ENCODE data around the gene BAAT. TPM values are rescaled to one million over a fixed set of nuclear protein-coding genes. Genes with fewer than 3 reads are reported as not detected.
"Not testable (repeated sequence)": the region's sequence is repeated elsewhere in the genome, so short reads cannot be mapped to it uniquely, and the experiment has no call there.

Gene BAAT
- total RNA-seq, 2 experiments from 2014 or later = 0.08 TPM; not detected in 1

DNA sequence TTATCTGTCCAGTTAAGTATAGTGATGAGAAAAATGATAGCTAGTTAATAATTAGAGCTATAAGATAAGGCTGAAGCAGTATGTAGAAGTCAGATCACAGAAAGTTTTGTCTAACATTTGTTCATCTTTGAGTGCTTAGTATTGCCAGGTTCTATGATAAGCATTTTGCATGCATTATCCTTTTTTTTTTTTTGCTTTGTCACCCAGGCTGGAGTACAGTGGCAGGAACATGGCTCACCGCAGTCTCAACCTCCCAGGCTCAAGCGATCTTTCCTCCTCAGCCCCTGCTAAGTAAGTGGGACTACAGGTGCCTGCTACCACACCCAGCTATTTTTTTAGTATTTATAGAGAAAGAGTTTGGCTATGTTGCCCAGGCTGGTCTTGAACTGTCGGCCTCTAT, 17.5 kb downstream of the BAAT start:
- ChIA-PET CTCF (no interaction called here), POLR2A (no interaction called here)

DNA sequence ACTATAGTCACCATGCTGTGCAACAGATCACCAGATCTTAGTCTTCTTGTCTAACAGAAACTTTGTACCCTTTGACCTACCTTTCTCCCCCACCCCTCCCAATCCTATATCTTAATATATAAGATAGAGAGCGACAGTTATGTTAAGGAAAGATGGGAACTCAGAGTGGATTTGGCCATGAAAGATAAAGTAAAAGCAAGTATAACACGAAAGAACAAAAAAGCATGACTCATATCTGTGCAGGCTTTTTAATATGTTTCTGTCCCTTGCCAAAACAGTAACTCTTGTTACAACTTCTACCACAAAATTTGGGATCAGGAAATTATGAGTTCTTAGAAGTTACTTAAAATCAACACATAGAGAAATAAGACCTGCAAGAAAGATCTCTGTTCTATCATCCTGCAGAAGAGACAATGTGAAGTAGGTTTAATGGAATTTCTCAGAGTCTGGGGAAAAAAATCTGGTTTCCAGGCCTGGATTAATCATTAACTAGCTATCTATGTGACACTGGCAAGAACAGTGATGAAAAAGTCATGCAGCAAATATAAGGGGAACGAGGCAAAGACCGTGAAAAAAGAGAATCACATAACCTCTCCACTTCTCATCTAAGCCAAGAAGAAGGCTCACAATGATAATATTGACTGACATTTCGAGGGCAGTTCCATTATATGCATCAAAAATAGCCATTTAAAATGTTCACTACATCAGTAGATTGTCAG, 18.6 kb downstream of the BAAT start:
- ChIA-PET POLR2A (no interaction called here), CTCF (no interaction called here)

DNA sequence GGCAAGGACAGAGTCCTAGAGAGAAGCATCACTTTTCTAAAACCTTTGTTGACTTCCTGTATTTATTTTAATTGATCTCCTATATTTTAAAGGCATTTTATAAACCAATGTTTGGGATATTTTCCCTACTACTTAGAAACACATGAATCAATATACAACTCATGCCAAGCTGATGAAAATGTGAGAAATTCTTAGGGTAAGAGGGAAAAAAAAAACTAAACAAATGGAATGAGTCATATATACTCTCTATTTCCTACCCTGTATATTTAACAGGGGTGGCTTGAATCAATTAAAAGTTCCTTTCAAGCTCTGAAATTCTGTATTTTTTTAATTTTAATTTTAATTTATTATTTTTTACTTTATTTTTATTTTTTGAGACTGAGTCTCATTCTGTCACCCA, 19.6 kb downstream of the BAAT start:
- POLR2A ChIA-PET = no interaction called here
- CTCF ChIA-PET = no interaction called here

DNA sequence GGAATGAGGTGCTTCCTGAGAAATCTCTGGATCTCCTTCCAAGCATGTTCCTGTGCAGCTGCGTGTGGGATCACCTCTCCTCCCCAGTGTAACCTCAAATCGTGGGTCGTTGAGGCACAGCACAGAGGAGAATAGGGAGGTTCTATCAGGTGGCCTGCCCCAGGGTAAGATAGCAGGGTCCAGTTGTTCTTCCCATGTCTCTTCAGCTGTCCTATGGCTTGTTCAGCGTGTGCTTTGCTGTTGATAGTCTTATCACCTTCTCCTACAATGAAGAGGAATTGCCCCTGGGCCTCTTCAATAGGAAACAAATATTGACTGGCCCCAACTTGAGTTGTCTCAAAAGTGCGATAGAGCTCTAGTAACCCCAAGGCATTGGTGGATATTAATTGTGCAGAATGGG, 22.4 kb downstream of the BAAT start:
- POLR2A ChIA-PET = no interaction called here

DNA sequence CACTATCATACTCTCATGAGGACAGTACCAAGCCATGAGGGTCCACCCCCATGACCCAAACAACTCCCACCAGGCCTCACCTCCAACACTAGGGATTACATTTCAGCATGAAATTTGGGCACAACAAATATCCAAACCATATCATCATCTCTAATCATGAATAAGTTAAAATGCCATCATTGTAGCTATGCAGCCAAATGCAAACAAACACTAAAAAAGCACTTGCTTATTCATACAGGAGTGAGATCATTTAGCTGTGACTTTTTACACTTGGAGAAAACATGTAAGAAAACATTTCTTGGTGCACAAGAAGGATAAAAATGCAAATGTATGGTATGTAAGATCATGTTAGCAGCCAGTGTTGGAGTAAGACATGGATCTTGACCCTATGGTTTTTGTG, 24.2 kb downstream of the BAAT start:
- ChIA-PET CTCF (no interaction called here), POLR2A (no interaction called here)

More for the DNA sequence above, 22.4 kb downstream of the BAAT start:
- CTCF ChIA-PET = no interaction called here

DNA sequence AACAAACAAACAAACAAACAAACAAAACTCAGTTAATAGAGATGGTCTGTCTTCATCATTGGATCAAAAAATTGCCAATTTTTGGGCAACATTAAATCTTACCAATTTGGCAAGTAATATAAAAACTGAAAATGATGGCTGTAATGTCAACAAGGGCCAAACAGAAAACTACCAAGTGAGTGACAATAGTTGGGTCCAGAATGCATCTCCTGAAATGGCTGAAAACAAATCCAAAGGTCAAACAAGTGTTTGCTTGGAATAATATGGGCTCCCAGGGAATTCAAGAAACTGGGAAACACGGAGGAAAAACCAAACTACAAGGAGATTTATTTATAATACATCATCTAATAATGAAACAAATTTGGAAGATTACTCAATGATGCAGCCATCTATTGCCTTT, 25.1 kb downstream of the BAAT start:
- ChIA-PET POLR2A (no interaction called here), CTCF (no interaction called here)

DNA sequence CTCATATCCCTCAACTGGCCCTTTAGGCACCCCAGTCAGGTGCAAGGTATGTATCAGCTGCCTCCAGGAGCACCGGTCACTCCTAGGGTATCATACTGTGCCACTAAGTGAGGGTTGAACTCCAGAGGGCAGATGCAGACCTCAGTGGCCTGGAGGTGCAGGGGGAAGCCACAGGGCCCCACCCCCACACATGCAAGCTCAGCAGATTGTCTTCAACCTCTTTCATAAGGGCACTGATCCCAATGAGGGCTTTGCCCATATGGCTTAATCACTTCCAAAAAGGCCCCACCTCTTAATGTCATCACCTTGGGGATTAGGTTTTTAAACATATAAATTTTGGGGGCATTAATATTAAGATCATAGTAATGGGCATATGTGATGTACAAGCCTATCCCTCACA, 28.2 kb downstream of the BAAT start:
- POLR2A ChIA-PET = no interaction called here

DNA sequence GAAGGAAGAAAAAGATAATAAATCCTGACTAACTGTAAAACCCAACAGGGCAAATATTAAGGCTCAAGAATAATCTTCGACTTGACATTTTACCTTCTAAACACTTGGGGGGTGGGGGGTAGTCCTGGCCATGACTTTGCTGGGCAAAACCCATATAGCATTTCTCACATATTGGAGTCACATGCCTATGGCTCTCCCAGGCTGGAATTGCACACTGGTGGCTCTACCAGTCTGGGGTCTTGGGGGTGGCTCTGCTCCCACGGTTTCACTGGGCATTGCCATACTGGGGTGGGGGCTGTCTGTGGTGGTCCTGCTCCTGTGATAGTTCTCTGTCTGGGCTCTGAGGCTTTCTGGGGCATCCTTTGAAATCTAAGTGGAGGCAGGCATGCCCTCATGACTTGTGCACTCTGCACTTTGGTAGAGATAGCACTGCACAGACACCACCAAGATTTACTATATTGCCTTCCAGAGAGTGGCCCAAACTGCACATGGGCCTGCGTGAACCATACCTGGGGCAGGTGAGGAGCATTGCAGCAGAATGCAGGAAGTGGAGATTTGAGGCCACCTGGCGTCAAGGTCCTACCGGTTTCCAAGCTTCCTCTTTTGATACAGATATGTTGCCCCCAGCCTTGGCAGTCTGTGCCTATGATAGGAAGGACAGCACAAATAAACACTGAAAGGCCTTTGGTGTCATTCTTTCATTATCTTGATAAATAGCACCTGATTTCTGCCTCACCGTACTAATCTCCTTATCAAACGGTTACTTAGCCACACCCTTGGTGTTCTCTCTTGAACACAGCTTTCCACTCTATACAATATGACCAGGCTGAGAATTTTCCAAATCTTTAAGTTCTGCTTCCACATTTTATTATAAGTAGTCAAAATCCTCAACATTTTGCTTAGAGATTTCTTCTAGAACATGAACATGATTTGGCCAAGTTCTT, 29.8 kb downstream of the BAAT start:
- CTCF ChIA-PET = interaction anchor here (1.3 kb wide), 1 partner anchor 19 kb away, joined by 3 read pairs; no protein-coding TSS in a partner anchor
- POLR2A ChIA-PET = no interaction called here

More for the DNA sequence above, 28.2 kb downstream of the BAAT start:
- CTCF ChIA-PET = no interaction called here

DNA sequence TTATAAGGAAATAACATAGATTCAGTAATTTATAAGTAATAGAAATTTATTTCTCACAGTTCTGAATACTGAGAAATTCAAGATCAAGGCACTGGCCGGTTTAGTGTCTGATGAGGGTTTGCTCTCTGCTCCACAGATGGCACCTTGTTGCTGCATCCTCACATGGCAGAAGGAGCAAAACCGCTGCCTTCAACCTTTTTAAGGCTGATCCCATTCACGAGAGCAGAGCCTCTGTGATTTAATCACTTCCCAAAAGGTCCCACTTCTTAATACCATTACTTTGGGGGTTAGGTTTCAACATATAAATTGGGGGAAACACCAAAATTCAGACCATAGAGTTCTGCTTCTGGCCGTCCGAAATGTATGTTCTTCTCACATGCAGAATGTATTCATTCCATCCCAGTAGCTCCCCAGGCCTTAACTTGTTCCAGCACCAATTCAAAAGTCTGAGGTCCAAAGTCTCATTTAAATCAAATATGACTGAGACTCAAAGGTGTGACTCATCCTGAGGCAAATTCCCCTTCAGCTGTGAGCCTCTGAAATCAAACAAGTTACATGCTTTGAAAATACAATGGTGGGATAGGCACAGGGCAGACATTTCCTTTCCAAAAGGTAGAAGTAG, 30.6 kb downstream of the BAAT start:
- CTCF ChIA-PET = no interaction called here
- POLR2A ChIA-PET = no interaction called here

DNA sequence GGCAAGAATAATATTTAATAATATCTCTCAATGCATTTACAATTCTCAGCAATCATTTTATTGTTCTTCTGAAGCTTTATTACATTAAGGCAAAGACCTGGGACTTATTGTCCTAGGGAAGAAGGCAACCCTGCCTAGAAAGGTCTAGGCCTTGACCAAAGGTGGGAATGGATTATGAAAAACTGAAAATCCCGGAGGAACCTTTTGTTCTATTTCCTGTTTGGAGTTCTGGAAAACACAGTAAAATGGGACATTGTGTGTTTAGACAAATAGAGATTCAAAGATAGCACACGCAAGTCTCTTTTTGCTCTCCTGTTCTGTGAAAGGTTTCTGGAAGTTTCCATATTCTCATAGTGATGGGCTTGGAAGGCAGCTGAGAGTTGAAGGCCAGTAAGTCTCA, 31.1 kb downstream of the BAAT start:
- CTCF ChIA-PET = no interaction called here
- POLR2A ChIA-PET = no interaction called here

DNA sequence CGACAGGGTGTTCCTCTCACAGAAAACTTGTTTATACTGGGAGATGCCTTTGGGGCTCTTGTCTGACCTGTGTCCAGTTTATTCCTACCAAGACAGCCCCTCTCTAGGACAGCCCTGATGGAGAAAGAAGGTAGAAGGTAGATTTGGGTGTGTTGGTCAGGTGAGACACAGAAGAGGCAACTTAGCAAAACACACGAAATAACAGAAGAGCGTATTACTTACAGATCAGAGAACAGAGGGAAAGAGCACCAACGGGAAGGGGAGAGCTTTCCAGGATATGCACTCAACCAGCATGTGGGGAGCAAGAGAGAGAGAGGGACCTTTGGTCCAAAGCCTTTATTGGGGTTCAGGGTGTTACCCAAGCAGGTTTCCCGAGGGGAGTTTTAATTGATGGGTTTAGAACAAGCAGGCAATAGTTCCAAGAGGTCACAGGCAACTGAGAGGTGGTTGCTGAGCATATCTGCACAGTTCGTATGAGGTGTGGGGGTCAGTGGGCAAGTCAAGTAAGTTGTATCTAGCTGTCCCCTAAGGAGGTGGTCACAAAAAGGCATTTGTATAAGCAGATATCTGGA, 31.8 kb downstream of the BAAT start:
- ChIA-PET CTCF (no interaction called here), POLR2A (no interaction called here)

DNA sequence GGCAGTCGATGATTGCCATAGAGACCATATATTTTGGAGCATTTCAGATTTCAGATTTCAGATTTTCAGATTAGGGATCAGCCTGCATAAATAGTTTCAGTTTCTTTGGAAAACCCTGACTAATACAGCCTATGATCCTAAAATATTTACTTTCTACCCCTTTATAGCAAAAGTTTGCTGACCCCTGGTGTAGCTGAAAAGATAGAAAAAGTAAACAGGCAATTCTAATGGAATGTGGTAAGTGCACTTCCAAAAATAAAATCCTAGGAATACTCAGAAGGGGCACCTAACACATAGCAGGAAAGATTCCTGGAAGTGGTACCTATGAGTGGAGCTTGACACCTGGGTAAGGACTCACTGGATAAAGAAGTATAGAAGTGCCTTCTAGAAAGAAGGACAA, 34.5 kb downstream of the BAAT start:
- POLR2A ChIA-PET = no interaction called here

DNA sequence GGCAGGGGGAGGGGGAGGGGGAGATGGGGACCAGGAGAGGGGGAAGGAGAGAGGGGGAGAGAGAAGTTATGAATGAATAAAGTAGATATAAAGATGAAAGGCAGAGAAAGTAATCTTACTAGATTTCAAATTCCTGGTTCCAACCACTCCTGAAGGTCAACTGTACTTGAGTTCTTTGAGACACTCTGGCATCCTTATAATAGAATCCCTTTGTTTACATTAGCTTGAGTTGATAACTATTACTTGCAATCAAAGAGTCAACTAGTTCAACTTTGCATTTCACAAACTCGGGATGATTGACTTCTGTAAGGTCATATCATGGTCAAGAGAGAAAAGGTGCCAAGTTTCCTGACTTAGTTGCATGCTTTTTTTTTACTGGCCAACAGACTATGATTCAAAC, 42.2 kb downstream of the BAAT start:
- CTCF ChIA-PET = no interaction called here
- POLR2A ChIA-PET = no interaction called here

More for the DNA sequence above, 34.5 kb downstream of the BAAT start:
- CTCF ChIA-PET = no interaction called here

DNA sequence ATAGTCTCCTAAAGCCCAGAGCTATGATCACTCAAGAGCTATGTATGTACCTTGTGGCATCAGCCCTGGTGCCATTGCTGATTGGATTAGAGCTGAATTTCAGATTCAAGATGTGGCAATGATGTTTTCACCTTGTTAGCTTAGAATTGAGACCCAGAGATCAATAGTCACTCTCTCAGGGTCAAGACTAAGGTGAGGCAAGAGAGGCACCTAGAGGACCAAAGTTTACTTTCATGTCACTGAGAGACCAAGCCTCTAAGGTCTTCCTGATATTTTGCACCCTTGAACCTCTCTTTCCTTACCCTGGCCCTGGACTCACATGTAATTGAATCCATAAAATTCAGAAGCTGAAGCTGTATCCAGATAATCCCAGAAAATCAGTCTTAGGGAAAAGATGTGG, 42.8 kb downstream of the BAAT start:
- ChIA-PET POLR2A (no interaction called here), CTCF (no interaction called here)

DNA sequence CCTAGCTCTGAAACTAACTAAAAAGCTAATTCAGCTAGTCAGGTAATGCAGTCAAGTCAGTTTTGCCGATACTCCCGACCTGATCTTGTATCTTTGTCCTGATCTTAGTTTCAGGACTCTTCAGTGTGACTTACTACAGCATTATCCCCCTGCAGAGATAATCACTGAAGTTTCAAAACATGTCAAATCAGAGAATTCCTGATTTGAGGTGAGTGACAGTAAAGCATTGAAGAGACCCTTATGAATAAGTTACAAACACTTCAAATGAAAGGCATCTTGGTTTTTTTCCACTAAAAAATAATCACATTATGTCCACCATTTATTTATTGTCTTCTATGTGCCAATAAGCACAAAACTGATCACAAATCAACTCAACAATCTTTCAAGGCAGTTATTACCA, 47.6 kb downstream of the BAAT start:
- POLR2A ChIA-PET = no interaction called here

DNA sequence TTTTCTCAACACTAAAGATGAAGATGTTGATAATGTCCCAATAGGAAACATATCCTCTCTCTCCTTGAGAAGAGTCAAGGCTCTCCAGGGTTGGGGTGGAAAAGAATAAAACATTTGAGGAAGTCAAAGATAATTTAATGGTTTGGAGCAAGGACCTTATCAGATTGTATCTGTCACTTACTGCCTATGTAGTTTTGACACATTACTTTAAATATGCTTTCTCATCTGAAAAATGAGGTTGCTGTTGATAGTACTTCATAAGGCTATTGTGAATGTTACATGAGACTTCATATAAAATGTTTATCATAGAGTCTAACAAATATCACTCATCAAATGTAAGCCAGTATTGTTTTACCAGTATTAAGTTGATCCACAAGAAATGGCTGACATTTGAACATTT, 48.7 kb downstream of the BAAT start:
- CTCF ChIA-PET = no interaction called here
- POLR2A ChIA-PET = no interaction called here

More for the DNA sequence above, 47.6 kb downstream of the BAAT start:
- CTCF ChIA-PET = no interaction called here

DNA sequence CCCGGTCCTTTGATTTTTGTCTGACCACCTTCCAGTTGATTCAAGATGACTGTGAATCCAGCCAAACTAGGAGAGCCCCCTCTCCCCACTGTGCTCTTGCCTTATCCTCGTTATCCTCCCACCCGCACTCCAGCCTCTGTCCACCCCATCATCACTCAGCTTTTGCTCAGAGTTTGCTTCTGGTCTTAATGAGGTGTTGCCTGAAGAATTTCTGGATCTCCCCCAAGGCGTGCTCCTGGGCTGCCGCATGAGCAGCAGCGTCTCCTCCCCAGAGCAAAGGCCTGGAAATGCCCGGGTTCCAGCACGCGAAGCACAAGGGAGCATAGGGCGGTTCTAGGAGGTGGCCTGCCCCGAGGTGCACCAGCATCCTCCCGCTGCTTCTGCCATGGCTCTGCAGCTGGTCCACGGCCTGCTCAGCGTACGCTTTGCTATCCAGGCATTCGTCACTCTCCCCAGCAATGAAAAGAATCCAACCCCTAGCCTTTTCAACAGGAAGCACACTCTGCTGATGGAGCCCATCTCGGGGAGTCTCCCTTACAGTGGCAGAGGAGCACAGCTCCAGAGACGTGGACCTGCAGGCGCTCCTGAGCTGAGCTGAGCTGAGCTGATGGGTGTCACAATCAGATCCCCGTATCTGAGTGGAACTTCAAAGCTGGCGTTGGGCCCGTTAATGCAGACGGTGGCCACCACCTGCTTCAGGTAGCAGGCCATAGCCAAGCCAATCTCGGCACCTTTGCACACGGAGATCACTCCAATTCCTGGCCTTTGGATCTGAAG, 50.7 kb downstream of the BAAT start:
- POLR2A ChIA-PET = no interaction called here
- CTCF ChIA-PET = no interaction called here

DNA sequence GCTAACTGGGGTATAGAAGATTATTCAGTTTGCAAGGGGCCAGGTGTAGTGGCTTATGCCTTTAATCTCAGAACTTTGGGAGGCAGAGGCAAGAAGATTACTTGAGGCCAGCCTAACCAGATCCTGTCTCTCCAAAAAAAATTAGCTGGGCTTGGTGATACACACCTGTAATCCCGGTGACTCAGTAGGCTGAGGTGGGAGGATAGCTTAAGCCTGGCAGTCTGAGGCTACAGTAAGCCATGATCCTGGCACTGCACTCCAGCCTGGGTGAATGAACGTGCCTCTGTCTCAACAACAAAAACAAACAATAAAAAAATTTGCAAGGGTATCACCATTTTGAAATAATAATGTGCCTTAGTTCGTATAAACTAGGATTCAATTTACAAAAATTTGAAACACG, 51.3 kb downstream of the BAAT start:
- ChIA-PET CTCF (no interaction called here), POLR2A (no interaction called here)

DNA sequence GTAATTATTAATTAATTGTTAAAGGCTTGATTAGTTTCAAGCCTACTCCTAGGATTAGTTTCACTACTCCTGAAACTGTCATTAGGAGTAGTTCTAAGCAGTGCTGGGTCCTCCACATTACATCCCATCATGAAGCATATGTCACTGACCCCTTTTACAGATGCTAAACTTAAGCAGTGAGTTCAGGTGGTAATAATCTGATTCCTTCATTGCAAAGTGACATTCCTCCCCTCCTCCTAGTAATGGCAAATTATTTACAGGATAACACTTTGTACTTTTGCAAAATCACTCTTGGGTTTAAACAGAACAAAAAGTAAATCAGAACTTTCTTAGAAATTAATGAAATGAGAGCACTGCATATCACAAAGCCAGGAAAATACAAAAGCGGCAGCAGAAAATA, 52.4 kb downstream of the BAAT start:
- POLR2A ChIA-PET = no interaction called here
- CTCF ChIA-PET = no interaction called here

DNA sequence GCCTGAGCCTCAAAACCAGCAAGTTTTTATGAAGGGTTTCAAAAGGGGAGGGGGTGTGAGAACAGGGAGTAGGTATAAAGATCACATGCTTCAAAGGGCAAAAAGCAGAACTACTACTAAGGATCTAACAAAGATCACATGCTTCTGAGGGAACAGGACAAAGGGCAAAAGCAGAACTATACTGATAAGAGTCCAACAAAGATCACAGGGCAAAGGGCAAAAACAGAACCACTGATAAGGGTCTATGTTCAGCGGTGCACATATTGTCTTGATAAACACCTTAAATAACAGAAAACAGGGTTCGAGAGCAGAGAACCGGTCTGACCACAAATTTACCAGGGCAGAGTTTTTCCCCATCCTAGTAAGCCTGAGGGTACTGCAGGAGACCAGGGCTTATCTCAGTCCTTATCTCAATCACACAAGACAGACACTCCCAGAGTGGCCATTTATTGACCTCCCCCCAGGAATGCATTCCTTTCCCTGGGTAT, 57.3 kb downstream of the BAAT start:
- CTCF ChIA-PET, POLR2A ChIA-PET: not testable (repeated sequence)

Data from activated CD8-positive, alpha-beta memory T cell treated with anti-CD3 and anti-CD28 coated beads for 36 hours (primary cell).